Measurements from ENCODE around the gene MCF2L.

DNA sequence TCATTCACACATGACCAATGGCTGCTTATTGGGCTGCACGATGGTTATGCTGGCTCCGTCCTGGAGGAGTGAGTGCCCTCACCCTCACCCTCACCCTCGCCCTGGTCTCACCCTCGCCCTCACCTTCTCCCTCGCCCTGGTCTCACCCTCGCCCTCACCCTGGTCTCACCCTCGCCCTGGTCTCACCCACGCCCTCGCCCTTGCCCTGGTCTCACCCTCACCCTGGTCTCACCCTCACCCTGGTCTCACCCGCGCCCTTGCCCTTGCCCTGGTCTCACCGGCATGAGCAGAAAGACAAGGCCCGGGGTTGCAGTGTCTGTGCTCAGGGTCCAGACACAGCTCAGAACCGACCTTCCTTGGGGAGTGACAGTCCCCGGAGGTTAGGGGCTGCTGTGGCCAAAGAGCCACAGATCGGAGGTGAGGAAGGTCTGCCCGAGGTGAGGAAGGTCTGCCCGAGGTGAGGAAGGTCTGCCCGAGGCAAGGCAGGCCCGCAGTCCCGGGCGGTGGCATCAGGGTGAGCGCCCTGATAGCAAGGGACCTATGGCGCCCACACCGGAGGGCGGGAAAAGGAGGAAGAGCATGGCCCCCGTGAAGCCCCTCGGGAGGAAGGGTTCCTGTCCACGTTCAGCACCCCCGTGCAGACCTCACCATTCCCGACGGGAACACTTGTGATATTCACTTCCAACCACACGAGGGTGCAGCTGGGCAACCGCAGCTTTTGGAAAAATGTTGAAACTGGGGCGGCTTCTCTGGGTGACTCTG, 65.6 kb downstream of the MCF2L start:
- TF ChIP-seq ZSCAN29 (IDR thresholded peaks at IDR 0.05) (no peak), HDAC6 (IDR thresholded peaks at IDR 0.05; ENCODE audit: low read depth, low read length) (no peak), EP300 (IDR thresholded peaks at IDR 0.05; ENCODE audit: low read length) (no peak), TCF7 (IDR thresholded peaks at IDR 0.05; ENCODE audit: borderline replicate concordance) (no peak), CEBPB (tag; IDR thresholded peaks at IDR 0.05) (peak; percentile 41)
- TF ChIP-seq, protein P1, sequence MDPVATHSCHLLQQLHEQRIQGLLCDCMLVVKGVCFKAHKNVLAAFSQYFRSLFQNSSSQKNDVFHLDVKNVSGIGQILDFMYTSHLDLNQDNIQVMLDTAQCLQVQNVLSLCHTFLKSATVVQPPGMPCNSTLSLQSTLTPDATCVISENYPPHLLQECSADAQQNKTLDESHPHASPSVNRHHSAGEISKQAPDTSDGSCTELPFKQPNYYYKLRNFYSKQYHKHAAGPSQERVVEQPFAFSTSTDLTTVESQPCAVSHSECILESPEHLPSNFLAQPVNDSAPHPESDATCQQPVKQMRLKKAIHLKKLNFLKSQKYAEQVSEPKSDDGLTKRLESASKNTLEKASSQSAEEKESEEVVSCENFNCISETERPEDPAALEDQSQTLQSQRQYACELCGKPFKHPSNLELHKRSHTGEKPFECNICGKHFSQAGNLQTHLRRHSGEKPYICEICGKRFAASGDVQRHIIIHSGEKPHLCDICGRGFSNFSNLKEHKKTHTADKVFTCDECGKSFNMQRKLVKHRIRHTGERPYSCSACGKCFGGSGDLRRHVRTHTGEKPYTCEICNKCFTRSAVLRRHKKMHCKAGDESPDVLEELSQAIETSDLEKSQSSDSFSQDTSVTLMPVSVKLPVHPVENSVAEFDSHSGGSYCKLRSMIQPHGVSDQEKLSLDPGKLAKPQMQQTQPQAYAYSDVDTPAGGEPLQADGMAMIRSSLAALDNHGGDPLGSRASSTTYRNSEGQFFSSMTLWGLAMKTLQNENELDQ (CRISPR knock-in tag; IDR thresholded peaks at IDR 0.05; ENCODE audit: borderline replicate concordance) = no peak
- TF ChIP-seq, protein P2, sequence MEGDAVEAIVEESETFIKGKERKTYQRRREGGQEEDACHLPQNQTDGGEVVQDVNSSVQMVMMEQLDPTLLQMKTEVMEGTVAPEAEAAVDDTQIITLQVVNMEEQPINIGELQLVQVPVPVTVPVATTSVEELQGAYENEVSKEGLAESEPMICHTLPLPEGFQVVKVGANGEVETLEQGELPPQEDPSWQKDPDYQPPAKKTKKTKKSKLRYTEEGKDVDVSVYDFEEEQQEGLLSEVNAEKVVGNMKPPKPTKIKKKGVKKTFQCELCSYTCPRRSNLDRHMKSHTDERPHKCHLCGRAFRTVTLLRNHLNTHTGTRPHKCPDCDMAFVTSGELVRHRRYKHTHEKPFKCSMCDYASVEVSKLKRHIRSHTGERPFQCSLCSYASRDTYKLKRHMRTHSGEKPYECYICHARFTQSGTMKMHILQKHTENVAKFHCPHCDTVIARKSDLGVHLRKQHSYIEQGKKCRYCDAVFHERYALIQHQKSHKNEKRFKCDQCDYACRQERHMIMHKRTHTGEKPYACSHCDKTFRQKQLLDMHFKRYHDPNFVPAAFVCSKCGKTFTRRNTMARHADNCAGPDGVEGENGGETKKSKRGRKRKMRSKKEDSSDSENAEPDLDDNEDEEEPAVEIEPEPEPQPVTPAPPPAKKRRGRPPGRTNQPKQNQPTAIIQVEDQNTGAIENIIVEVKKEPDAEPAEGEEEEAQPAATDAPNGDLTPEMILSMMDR (IDR thresholded peaks at IDR 0.05 in 2 of 3, conservative IDR thresholded peaks at IDR 0.05 in 1 of 3; ENCODE audit: insufficient read depth in 2 of 3, low read depth in 1 of 3, low read length in 3 of 3) = peak; percentile 50 to 66 (median 61)
- TF ChIP-seq, protein P3, sequence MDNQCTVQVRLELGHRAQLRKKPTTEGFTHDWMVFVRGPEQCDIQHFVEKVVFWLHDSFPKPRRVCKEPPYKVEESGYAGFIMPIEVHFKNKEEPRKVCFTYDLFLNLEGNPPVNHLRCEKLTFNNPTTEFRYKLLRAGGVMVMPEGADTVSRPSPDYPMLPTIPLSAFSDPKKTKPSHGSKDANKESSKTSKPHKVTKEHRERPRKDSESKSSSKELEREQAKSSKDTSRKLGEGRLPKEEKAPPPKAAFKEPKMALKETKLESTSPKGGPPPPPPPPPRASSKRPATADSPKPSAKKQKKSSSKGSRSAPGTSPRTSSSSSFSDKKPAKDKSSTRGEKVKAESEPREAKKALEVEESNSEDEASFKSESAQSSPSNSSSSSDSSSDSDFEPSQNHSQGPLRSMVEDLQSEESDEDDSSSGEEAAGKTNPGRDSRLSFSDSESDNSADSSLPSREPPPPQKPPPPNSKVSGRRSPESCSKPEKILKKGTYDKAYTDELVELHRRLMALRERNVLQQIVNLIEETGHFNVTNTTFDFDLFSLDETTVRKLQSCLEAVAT (IDR thresholded peaks at IDR 0.05) = no peak
- TF ChIP-seq, protein P4, sequence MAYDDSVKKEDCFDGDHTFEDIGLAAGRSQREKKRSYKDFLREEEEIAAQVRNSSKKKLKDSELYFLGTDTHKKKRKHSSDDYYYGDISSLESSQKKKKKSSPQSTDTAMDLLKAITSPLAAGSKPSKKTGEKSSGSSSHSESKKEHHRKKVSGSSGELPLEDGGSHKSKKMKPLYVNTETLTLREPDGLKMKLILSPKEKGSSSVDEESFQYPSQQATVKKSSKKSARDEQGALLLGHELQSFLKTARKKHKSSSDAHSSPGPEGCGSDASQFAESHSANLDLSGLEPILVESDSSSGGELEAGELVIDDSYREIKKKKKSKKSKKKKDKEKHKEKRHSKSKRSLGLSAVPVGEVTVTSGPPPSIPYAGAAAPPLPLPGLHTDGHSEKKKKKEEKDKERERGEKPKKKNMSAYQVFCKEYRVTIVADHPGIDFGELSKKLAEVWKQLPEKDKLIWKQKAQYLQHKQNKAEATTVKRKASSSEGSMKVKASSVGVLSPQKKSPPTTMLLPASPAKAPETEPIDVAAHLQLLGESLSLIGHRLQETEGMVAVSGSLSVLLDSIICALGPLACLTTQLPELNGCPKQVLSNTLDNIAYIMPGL (CRISPR knock-in tag; IDR thresholded peaks at IDR 0.05) = no peak
- TF ChIP-seq, protein P5, sequence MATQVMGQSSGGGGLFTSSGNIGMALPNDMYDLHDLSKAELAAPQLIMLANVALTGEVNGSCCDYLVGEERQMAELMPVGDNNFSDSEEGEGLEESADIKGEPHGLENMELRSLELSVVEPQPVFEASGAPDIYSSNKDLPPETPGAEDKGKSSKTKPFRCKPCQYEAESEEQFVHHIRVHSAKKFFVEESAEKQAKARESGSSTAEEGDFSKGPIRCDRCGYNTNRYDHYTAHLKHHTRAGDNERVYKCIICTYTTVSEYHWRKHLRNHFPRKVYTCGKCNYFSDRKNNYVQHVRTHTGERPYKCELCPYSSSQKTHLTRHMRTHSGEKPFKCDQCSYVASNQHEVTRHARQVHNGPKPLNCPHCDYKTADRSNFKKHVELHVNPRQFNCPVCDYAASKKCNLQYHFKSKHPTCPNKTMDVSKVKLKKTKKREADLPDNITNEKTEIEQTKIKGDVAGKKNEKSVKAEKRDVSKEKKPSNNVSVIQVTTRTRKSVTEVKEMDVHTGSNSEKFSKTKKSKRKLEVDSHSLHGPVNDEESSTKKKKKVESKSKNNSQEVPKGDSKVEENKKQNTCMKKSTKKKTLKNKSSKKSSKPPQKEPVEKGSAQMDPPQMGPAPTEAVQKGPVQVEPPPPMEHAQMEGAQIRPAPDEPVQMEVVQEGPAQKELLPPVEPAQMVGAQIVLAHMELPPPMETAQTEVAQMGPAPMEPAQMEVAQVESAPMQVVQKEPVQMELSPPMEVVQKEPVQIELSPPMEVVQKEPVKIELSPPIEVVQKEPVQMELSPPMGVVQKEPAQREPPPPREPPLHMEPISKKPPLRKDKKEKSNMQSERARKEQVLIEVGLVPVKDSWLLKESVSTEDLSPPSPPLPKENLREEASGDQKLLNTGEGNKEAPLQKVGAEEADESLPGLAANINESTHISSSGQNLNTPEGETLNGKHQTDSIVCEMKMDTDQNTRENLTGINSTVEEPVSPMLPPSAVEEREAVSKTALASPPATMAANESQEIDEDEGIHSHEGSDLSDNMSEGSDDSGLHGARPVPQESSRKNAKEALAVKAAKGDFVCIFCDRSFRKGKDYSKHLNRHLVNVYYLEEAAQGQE (IDR thresholded peaks at IDR 0.05; ENCODE audit: borderline replicate concordance) = peak; percentile 53; the same call in 1 of the 2 replicates
- TF ChIP-seq, protein P5 (CRISPR knock-in tag; IDR thresholded peaks at IDR 0.05; ENCODE audit: low read depth) = no peak

All from K562 (cell line).